ENCODE measurements around the gene ZNF595.
"Not testable (repeated sequence)": the region's sequence is repeated elsewhere in the genome, so short reads cannot be mapped to it uniquely, and the experiment has no call there.

ZNF595 gene

GRCh38 chr4:52804-53479 is at the start of gene ZNF595:
ZNF595 (plus strand) TSS chr4:53321; CDS start chr4:53489, 168 bp downstream.
- not testable (repeated sequence) for DNase-seq

- not testable (repeated sequence) for DNase-seq
Measured at GRCh38 chr4:9937-10870, 42.9 kb upstream of the ZNF595 start.

- not testable (repeated sequence) for DNase-seq
Measured at GRCh38 chr4:11095-11815, 41.9 kb upstream of the ZNF595 start.

- DNase-seq = not testable (repeated sequence)
Measured at GRCh38 chr4:11816-12417, 41.2 kb upstream of the ZNF595 start.

GRCh38 chr4:18128-18527 is 35.0 kb upstream of the ZNF595 start:
- DNase-seq = not testable (repeated sequence)

- not testable (repeated sequence) for DNase-seq
Measured at GRCh38 chr4:18589-18988, 34.5 kb upstream of the ZNF595 start.

- not testable (repeated sequence) for DNase-seq
Measured at GRCh38 chr4:22882-23281, 30.2 kb upstream of the ZNF595 start.

- not testable (repeated sequence) for DNase-seq
Measured at GRCh38 chr4:24359-24758, 28.8 kb upstream of the ZNF595 start.

- not testable (repeated sequence) for DNase-seq
Measured at GRCh38 chr4:27501-27900, 25.6 kb upstream of the ZNF595 start.

- DNase-seq = not testable (repeated sequence)
Measured at GRCh38 chr4:28767-29542, 24.2 kb upstream of the ZNF595 start.

GRCh38 chr4:33314-33713 is 19.8 kb upstream of the ZNF595 start:
- not testable (repeated sequence) for DNase-seq

GRCh38 chr4:36559-37415 is 16.3 kb upstream of the ZNF595 start:
- DNase-seq = not testable (repeated sequence)

- not testable (repeated sequence) for DNase-seq
Measured at GRCh38 chr4:38202-38601, 14.9 kb upstream of the ZNF595 start.

GRCh38 chr4:43375-43774 is 9.7 kb upstream of the ZNF595 start:
- not testable (repeated sequence) for DNase-seq

GRCh38 chr4:51253-51652 is 1.9 kb upstream of the ZNF595 start:
- DNase-seq = not testable (repeated sequence)

- DNase-seq = not testable (repeated sequence)
Measured at GRCh38 chr4:51655-52277, 1.4 kb upstream of the ZNF595 start.

- DNase-seq = not testable (repeated sequence)
Measured at GRCh38 chr4:53521-53920, 400 bp downstream of the ZNF595 start.

- not testable (repeated sequence) for DNase-seq
Measured at GRCh38 chr4:64733-65132, 11.6 kb downstream of the ZNF595 start.

- DNase-seq = no peak
Measured at GRCh38 chr4:71830-72229, 18.7 kb downstream of the ZNF595 start.

- DNase-seq = no peak
Measured at GRCh38 chr4:85951-86350, 32.8 kb downstream of the ZNF595 start.

Data from NCI-H2171 (cell line).